ENCODE data around the gene IGLON5. TPM values are rescaled to one million over a fixed set of nuclear protein-coding genes. Genes with fewer than 3 reads are reported as not detected.

The IGLON5 gene
- polyA plus RNA-seq, 3 donors: 0.05 TPM; not detected in 2

DNA sequence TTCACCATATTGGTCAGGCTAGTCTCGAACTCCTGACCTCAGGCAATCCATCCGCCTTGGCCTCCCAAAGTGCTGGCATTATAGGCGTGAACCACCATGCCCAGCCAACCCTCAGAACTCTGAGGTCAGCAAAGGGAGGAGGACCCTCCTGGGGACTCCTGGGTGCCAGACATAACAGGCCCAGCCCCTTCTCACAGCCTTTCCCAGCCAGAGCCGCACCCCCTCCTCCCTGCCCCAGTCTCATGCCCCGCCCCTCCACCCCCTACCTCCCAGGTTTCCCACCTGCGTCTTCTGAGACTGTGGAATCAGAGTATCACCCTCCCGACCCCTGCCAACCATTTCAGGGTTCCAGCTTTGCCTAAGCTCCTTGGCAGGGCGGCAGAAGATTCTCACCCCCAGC lies 5.2 kb downstream of the IGLON5 start:
- no peak for TF ChIP-seq CTCF (IDR thresholded peaks at IDR 0.05)
- no peak overlapping the region for H3K9ac ChIP-seq (ENCODE audit: insufficient read depth, low read length, poor library complexity, severe bottlenecking)
- intact Hi-C loops (cut with micrococcal nuclease): no loop called here
- peaks cover 28% of the 10 kb centered on the region for H3K4me1 Mint-ChIP-seq
- H3K36me3 Mint-ChIP-seq: peaks cover 0 to 1% of the 10 kb centered on the region in 2 donors
- H2AFZ ChIP-seq (ENCODE audit: insufficient read depth, low read depth, low read length, poor library complexity, severe bottlenecking): no peak overlapping the region
- peaks cover 18 to 22% of the 10 kb centered on the region in 2 donors for H3K4me1 ChIP-seq (ENCODE audit: control insufficient read depth in 1 of 2, insufficient read depth in 2 of 2, low read length in 2 of 2)
- H3K27me3 ChIP-seq (ENCODE audit: control insufficient read depth in 2 of 2, insufficient read depth in 2 of 2, low read length in 2 of 2): peaks cover 0 to 7% of the 10 kb centered on the region in 2 donors
- H3K27me3 Mint-ChIP-seq (ENCODE audit: low read depth in 3 of 3): peaks cover 12 to 22% (median 14%) of the 10 kb centered on the region in 3 donors
- WGBS (ENCODE audit: insufficient coverage): 98% methylated on average over 5 of the region's 8 CpGs
- no peak overlapping the region for H3K27ac Mint-ChIP-seq
- peaks cover 0 to 4% of the 10 kb centered on the region in 2 donors for H3K9me3 ChIP-seq (replicated peaks in 1 of 2; ENCODE audit: control insufficient read depth in 1 of 2, insufficient read depth in 1 of 2, low read length in 2 of 2)
- no peaks in the 10 kb centered on the region for H3K79me2 ChIP-seq (ENCODE audit: insufficient read depth, low read length)
- H3K4me3 Mint-ChIP-seq: no peak overlapping the region
- H4K20me1 ChIP-seq (ENCODE audit: insufficient read depth, low read length): no peaks in the 10 kb centered on the region
- H3K27ac ChIP-seq (ENCODE audit: low read depth in 1 of 2, low read length in 2 of 2): no peak overlapping the region
- DNase-seq: no peak
- H3K4me3 ChIP-seq (replicated peaks in 1 of 3; ENCODE audit: low read depth in 2 of 3, low read length in 3 of 3): no peak overlapping the region
- peaks cover 5 to 13% (median 7%) of the 10 kb centered on the region in 7 donors for H3K9me3 Mint-ChIP-seq
- no peaks in the 10 kb centered on the region for H3K36me3 ChIP-seq (replicated peaks in 1 of 2; ENCODE audit: control insufficient read depth in 1 of 2, insufficient read depth in 2 of 2, low read length in 2 of 2)
- H3K4me2 ChIP-seq (replicated peaks; ENCODE audit: extremely low read depth, low read length, poor library complexity, severe bottlenecking): no peak overlapping the region

- no peak overlapping the region for H3K27ac Mint-ChIP-seq
- no peak overlapping the region for H3K4me2 ChIP-seq (replicated peaks; ENCODE audit: extremely low read depth, low read length, poor library complexity, severe bottlenecking)
- intact Hi-C loops (cut with micrococcal nuclease): no loop called here
- no peaks in the 10 kb centered on the region for H3K79me2 ChIP-seq (ENCODE audit: insufficient read depth, low read length)
- no peak overlapping the region for H3K4me3 ChIP-seq (replicated peaks in 1 of 3; ENCODE audit: low read depth in 2 of 3, low read length in 3 of 3)
- 100% methylated on average over 2 of the region's 3 CpGs for WGBS (ENCODE audit: insufficient coverage)
- peaks cover 0 to 4% of the 10 kb centered on the region in 2 donors for H3K9me3 ChIP-seq (replicated peaks in 1 of 2; ENCODE audit: control insufficient read depth in 1 of 2, insufficient read depth in 1 of 2, low read length in 2 of 2)
- H3K9me3 Mint-ChIP-seq: peaks cover 5 to 11% (median 7%) of the 10 kb centered on the region in 7 donors
- H3K4me3 Mint-ChIP-seq: no peak overlapping the region
- peaks cover 8 to 21% (median 10%) of the 10 kb centered on the region in 3 donors for H3K27me3 Mint-ChIP-seq (ENCODE audit: low read depth in 3 of 3)
- peaks cover 26% of the 10 kb centered on the region for H3K4me1 Mint-ChIP-seq
- H3K4me1 ChIP-seq (ENCODE audit: control insufficient read depth in 1 of 2, insufficient read depth in 2 of 2, low read length in 2 of 2): peaks cover 18 to 22% of the 10 kb centered on the region in 2 donors
- no peaks in the 10 kb centered on the region for H3K36me3 ChIP-seq (replicated peaks in 1 of 2; ENCODE audit: control insufficient read depth in 1 of 2, insufficient read depth in 2 of 2, low read length in 2 of 2)
- no peak overlapping the region for H2AFZ ChIP-seq (ENCODE audit: insufficient read depth, low read depth, low read length, poor library complexity, severe bottlenecking)
- H3K9ac ChIP-seq (ENCODE audit: insufficient read depth, low read length, poor library complexity, severe bottlenecking): no peak overlapping the region
- no peak for DNase-seq
- H3K27ac ChIP-seq (ENCODE audit: low read depth in 1 of 2, low read length in 2 of 2): no peak overlapping the region
- peaks cover 0 to 2% of the 10 kb centered on the region in 2 donors for H3K27me3 ChIP-seq (ENCODE audit: control insufficient read depth in 2 of 2, insufficient read depth in 2 of 2, low read length in 2 of 2)
- H4K20me1 ChIP-seq (ENCODE audit: insufficient read depth, low read length): no peaks in the 10 kb centered on the region
- no peak for TF ChIP-seq CTCF (IDR thresholded peaks at IDR 0.05)
- no peaks in the 10 kb centered on the region for H3K36me3 Mint-ChIP-seq
These were observed 5.9 kb downstream of the IGLON5 start for GRCh38 chr19:51317376-51317775.
